Stimulated activated CD8-positive, alpha-beta memory T cell treated with anti-CD3 and anti-CD28 coated beads, Interleukin-7, amount 100 ng/mL, for 1 hour (primary cell): ENCODE data around the gene SLC9A2.

ENCODE experiments used
- DNase-seq, 2 donors: peaks; one replicate each; pipeline ENCODE4 v3.0.0-alpha.2; 2020; ENCODE audit warnings: low read depth in 2 of 2

The SLC9A2 gene

DNA sequence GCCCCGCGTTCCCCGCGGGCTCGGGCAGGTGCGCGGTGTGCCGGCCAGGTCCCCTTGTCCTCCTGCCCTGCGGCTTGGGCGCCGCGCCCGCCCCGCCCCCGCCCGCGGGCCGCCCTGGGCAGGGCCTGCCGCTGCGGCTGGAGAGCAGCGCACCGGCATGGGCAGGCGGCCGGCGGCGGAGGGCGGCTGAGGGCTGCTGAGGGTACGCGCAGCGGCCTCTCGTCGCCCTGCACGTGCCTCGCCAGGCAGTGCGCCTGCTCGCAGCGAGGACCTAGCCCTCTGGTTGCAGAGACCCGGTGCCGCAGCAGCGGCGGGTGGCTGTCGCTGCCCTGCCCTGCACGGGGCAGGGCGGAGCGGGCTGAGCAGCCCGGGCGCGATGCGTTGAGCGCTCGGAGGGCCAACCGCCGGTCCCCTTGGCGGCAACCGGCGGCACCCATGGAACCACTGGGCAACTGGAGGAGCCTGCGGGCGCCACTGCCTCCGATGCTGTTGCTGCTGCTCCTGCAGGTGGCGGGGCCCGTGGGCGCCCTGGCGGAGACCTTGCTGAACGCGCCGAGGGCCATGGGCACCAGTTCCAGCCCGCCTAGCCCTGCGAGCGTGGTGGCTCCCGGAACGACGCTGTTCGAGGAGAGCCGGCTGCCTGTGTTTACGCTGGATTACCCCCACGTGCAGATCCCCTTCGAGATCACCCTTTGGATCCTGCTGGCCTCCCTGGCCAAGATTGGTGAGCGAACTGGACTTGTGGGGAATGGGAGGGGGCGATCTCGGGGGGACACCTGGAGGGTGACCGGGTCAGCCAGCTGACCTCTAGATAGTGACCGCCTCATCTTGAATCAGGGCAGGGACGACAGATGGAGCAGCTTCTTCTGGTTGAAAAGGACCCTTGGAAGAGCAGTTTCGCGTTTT lies at the start of gene SLC9A2:
Gene SLC9A2 (plus strand): TSS at position 140 of the 906 bp plus-strand sequence. CDS start 296 bp downstream, at position 436.
- DNase-seq = no peak

DNA sequence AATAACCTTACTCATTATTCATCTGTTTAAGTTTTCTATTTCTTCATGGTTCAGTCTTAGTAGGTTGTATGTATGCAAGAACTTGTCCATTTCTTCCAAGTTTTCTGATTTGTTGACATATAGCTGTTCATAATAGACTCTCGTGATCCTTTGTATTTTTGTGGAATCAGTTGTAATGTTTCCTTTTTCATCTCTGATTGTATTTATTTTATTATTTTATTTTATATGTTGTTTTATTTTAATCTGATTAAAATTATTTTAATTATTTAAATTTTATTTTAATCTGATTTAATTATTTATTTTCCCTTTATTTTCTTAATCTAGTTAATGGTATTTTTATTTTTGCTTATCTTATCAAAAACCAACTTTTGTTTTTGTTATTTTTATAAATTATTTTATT lies 43.5 kb upstream of the SLC9A2 start:
- no peak for DNase-seq

GRCh38 chr2:102578376-102578775 lies 41.0 kb upstream of the SLC9A2 start:
- DNase-seq = no peak

DNA sequence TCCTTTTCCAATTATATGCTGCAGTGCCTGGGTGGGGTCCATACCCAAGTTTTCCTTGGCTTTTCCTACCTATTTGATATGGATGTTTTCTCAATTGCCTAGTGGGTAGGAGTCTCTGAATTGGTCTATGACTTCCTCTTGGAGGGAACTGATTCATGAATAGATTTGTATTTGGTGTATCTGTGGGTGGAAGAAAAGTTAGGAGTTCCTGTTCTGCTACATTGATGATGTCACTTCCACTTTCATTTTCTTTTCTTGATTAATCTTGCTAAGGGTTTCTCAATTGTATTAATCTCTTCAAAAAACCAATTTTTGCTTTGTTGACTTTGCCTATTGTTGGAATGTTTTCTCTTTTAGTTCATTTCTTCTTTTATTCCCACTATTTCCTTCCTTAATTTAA lies 37.4 kb upstream of the SLC9A2 start:
- DNase-seq = no peak

- DNase-seq = no peak
Measured at GRCh38 chr2:102582845-102583244, 36.5 kb upstream of the SLC9A2 start.

DNA sequence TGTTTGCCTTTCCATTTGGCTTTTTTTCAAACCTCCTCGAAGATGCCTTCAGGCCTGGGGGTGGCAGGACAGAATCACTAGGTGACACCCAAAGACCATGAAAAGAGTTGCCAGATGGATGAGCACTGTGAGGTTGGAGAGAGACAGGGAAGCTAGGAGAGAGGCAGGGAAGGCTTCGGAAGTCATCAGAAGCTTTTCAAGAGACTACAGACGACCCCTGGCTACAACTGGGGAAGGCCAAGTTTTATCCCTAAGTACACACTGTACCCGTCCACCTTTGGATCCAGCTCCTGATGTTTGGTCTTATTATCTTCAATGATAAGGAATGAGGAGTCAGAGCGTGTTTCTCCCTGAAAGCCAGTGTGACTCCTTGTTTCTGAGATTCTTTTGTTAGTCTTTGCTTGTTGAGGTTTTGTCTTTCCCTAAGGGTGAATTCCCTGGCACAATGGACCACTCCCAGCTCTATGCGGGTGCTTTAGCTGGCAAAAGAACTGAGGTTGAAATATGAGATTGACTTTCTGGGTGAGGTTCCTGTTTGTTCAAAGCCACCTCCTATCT lies 33.4 kb upstream of the SLC9A2 start:
- DNase-seq = no peak

DNA sequence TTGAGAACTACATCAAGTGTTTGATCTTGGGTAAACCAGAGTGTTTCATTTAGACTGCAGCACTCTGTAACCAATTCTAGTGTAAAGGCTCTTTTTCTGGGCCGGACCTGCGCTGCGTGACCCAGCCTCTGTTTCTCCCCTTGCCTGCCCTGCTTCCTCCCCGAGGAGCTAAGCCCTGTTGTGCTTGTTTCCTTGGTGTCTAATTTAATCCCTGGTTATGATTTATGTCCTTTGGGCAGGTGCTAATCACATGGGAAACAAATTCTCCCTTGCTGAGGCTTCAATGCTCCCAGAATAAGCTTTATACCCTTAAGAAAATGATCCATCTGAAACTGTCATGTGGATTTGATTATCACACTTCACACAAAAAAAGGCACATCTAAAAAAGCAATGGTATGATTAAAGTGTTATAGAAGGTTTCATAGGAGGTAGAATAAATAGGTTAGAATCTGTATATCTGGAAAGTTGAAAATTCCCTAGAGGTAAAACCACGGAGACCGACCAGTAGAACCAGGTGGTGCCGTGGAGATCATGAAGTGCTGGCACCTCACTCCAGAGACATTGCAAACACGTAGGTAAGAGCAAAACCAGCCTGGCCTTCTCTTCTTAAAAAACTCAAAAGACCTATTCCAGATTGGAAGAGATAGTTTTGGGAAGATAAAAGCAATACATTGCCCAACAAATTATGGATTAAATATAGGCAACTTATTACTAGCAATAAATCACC lies 31.0 kb upstream of the SLC9A2 start:
- DNase-seq = no peak

- DNase-seq = no peak
Measured at GRCh38 chr2:102589444-102589843, 29.9 kb upstream of the SLC9A2 start.

DNA sequence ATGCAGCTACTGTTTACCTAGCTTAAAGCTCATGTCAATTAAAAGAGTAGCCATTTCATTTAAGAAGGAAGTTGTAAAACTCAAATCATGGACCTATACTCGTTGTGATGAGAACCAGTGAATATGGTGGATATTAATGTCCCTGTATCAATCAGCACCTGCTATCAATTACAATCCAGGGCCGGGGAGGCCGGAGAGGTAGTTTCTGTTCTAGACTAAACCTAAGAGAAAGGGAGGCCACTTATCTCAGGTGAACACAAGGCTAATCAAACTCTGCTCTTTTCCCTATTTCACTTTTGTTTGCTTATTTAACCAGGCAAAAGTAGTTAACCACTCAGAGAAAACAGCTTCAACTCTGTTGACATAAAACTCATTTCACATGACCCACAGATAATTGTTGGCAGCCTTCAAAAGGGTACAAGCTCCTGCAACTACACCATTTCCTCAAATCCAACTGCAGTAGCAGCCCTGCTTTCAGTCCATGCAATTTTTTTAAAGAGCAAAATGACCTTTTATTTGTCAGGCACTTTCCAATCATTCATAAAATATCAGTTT lies 27.8 kb upstream of the SLC9A2 start:
- DNase-seq = no peak

- DNase-seq = no peak
Measured at GRCh38 chr2:102592601-102593000, 26.8 kb upstream of the SLC9A2 start.

DNA sequence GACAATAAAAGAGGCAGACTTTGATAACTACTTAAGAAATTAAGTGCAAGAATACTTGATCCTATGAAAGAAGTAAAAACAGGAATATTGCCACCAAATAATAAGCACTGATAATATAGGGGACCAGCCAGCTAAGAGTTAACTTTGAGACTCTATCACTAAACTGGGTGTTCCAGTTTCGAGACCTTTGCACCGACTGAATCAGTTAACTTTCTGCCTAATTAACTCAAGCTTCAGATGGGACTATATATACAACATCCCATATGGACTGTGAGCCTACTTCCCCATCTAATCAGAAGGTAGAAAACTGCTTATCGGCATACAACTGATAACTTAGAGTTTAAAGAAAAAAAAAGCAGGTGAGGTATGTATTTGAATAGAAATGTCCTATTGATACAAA lies 25.8 kb upstream of the SLC9A2 start:
- no peak for DNase-seq

- DNase-seq = no peak
Measured at GRCh38 chr2:102594445-102595016, 24.8 kb upstream of the SLC9A2 start.

- no peak for DNase-seq
Measured at GRCh38 chr2:102597788-102598187, 21.6 kb upstream of the SLC9A2 start.

DNA sequence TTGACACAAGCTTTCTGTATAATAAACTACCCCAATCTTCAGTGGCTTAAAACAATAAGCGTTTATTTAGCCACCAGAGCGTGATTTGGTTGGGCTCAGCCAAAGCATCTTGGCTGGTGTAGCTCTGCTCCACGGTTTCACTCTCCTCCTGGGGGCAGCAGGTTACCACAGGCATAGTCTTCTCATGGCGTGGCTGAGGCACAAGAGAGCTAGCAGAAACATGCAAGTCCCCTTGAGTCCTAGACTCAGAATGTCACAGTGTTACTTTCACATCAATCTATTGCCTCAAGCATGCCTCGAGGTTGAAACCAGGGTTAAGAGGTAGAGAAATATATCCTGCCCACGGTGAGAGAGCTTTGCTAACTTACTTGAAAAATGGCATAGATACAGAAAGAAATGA lies 19.9 kb upstream of the SLC9A2 start:
- no peak for DNase-seq

DNA sequence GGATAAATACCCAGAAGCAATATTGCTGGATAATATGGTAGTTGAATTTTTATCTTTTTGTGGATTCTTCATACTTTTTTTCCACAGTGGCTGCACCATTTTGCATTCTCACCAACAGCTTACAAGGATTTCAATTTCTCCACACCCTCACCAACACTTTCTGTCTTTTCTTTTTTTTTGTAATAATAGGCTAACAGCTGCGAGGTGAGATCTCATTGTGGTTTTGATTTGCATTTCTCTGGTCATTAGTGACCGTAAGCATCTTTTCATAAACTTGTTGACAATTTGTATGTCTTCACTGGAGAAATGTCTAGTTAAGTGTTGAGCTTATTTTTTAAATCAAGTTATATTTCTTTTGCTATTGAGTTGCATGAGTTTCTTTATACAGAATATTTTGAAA lies 17.6 kb upstream of the SLC9A2 start:
- no peak for DNase-seq

- no peak for DNase-seq
Measured at GRCh38 chr2:102603904-102604303, 15.4 kb upstream of the SLC9A2 start.

DNA sequence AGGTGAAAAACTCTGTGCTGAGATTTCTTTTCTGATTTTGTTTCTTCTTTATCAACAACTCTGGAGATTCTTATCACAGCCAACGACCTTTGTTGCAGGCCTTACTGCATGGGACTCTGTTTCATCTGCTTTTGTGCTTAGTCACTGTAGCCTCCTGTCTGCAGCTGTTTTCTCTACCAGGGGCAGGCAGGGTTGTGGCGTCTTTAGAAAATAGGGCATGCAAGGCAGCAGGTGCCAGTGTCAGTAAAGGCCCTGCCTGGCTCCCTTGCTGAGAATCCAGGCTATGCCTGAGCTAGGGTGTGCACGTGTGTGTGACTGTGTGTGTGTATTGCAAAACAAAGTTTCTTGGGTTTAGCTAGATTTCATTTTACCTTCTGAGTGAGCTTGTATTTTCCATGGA lies 14.6 kb upstream of the SLC9A2 start:
- no peak for DNase-seq

DNA sequence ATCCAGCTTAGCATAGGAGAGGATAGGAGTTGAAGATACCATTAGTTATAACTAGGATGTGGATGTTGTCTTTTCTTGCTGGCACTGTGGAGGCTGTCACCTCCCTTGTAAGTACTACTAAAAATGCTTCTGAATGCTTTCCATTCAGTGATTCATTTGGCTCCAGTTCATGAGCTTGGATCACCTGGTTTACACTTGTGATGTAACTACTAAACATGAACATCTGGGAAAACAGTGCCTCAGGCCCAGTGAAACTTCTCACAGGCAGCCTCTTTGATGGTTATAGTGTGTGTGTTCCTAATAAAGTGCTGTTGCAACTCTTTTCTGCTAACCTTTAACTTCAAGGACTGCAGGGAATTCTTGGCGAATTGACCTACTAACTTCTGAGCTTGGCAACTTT lies 13.0 kb upstream of the SLC9A2 start:
- DNase-seq = no peak

- DNase-seq = peak in 1 of 2 donors; percentile 5
Measured at GRCh38 chr2:102615620-102616436, 3.5 kb upstream of the SLC9A2 start.

DNA sequence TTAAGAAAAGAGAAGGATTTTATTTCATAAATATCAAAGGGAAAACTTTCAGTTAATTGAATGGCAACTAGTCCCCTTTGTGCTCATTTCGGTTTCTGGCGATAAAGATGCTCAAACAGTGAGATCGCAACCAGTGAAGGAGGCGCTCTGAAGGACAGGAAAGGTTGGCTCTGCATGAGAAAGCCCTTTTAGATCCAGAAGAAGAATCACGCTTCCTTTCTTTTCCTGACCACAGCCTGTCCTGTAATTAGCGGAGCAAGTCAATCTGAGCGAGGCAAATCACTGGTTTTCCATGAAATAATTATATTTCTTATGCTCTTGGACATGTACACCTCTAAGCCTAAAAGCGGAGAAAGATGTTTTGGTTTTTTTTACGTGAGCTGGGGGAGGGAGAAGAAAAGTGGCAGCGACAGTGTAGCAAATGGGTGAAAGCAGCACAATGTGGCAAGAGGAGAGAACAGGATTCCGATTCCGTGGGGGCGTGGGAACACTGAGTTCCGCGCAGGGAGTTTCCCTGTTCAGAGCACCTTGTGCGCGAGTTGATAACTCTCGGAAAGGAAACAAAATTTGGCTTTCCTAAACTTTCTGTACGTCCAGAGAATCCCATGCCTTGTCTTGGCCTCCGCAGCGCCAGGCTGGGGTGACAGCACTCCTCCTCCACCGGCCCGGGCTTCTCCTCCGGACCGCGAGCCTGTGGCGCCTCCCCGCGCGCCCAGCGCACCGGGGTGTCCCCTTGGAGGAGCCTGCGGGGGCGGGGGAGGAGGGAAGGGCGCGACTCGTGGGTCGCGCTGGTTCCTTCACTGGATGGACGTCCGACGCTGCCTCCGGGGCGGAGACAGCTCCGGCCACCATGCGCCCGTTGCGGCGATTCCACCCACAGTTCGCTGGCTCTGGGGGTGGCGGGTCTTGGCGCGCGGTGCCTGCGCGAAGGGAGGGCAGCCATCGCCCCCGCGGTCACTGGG lies 620 bp upstream of the SLC9A2 start:
- DNase-seq = no peak
